ENCODE results near the gene KRT37. TPM values are rescaled to one million over a fixed set of nuclear protein-coding genes. Genes with fewer than 3 reads are reported as not detected.
"Not testable (repeated sequence)": the region's sequence is repeated elsewhere in the genome, so short reads cannot be mapped to it uniquely, and the experiment has no call there.

The KRT37 gene
- total RNA-seq, 1 experiment from 2014 or later, result 3.2 TPM

- Histone ChIP-seq H3K4me2 (ENCODE audit: low read length) (no peak overlapping the region), H3K79me2 (ENCODE audit: low read length) (no peaks in the 10 kb centered on the region), H3K4me3 (ENCODE audit: low read length) (no peak overlapping the region), H3F3A (ENCODE audit: low read length, unreplicated experiment) (no peaks in the 10 kb centered on the region), H3K4me1 (ENCODE audit: insufficient read depth, low read length) (0 out of 2 replicates have a peak, but pooled peaks cover 4% of the 10 kb centered on the region), H3K9ac (ENCODE audit: low read length) (no peak overlapping the region), H2AFZ (ENCODE audit: low read length) (no peak overlapping the region), H3K9me2 (replicated peaks; ENCODE audit: low read length) (no peaks in the 10 kb centered on the region), H3K27me3 (ENCODE audit: low read length) (no peaks in the 10 kb centered on the region), H3K9me3 (ENCODE audit: low read length) (no peaks in the 10 kb centered on the region), H3K36me3 (ENCODE audit: low read depth, low read length) (no peaks in the 10 kb centered on the region), H4K20me1 (ENCODE audit: low read length) (no peaks in the 10 kb centered on the region), H3K27ac (ENCODE audit: low read length) (no peak overlapping the region)
- CTCF ChIA-PET, result no interaction called here
- TF ChIP-seq EZH2 (IDR thresholded peaks at IDR 0.05; ENCODE audit: low read length, unreplicated experiment) (no peak), CTCF (conservative IDR thresholded peaks at IDR 0.05; ENCODE audit: low read depth, low read length) (no peak), EZH2phosphoT487 (IDR thresholded peaks at IDR 0.05; ENCODE audit: borderline replicate concordance, low read length) (no peak)
- no peak for ATAC-seq
- POLR2A ChIA-PET (ENCODE audit: unreplicated experiment), result no interaction called here
- no peak for DNase-seq
- intact Hi-C loops (cut with micrococcal nuclease), result no loop called here
- BruUV-seq (replicated peaks), result no TSS peak
Observed at GRCh38 chr17:41428591-41429291, 4.4 kb upstream of the KRT37 start.

- BruUV-seq (replicated peaks); H2AFZ ChIP-seq (ENCODE audit: low read length); H3K9me2 ChIP-seq (replicated peaks; ENCODE audit: low read length); POLR2A ChIA-PET (ENCODE audit: unreplicated experiment); H3K4me2 ChIP-seq (ENCODE audit: low read length); H3K9ac ChIP-seq (ENCODE audit: low read length); CTCF ChIA-PET; H4K20me1 ChIP-seq (ENCODE audit: low read length); intact Hi-C loops (cut with micrococcal nuclease); H3K4me3 ChIP-seq (ENCODE audit: low read length); H3K79me2 ChIP-seq (ENCODE audit: low read length); H3K27ac ChIP-seq (ENCODE audit: low read length); H3K9me3 ChIP-seq (ENCODE audit: low read length); H3K27me3 ChIP-seq (ENCODE audit: low read length); ATAC-seq; DNase-seq; H3F3A ChIP-seq (ENCODE audit: low read length, unreplicated experiment); H3K36me3 ChIP-seq (ENCODE audit: low read depth, low read length): not testable (repeated sequence)
- peaks cover 42% of the 10 kb centered on the region for H3K4me1 ChIP-seq (ENCODE audit: insufficient read depth, low read length)
Observed at GRCh38 chr17:41422586-41422985, 1.8 kb downstream of the KRT37 start.

GRCh38 chr17:41421617-41422016 lies 2.8 kb downstream of the KRT37 start:
- intact Hi-C loops (cut with micrococcal nuclease), result no loop called here
- no peak for DNase-seq
- peaks cover 50% of the 10 kb centered on the region for H3K4me1 ChIP-seq (ENCODE audit: insufficient read depth, low read length)
- peak overlapping the region; percentile 40 for H3K27ac ChIP-seq (ENCODE audit: low read length)
- POLR2A ChIA-PET (ENCODE audit: unreplicated experiment), result no interaction called here
- no peak overlapping the region for H3K4me3 ChIP-seq (ENCODE audit: low read length)
- H3K27me3 ChIP-seq (ENCODE audit: low read length), result no peaks in the 10 kb centered on the region
- no peaks in the 10 kb centered on the region for H3F3A ChIP-seq (ENCODE audit: low read length, unreplicated experiment)
- no peak for ATAC-seq
- H3K36me3 ChIP-seq (ENCODE audit: low read depth, low read length), result no peaks in the 10 kb centered on the region
- TF ChIP-seq EZH2 (IDR thresholded peaks at IDR 0.05; ENCODE audit: low read length, unreplicated experiment), result no peak
- TF ChIP-seq CTCF (conservative IDR thresholded peaks at IDR 0.05; ENCODE audit: low read depth, low read length), result no peak
- TF ChIP-seq EZH2phosphoT487 (IDR thresholded peaks at IDR 0.05; ENCODE audit: borderline replicate concordance, low read length), result no peak
- no peak overlapping the region for H3K4me2 ChIP-seq (ENCODE audit: low read length)
- no peak overlapping the region for H2AFZ ChIP-seq (ENCODE audit: low read length)
- H3K9me2 ChIP-seq (replicated peaks; ENCODE audit: low read length), result no peaks in the 10 kb centered on the region
- H3K9ac ChIP-seq (ENCODE audit: low read length), result no peak overlapping the region
- CTCF ChIA-PET, result no interaction called here
- no peaks in the 10 kb centered on the region for H4K20me1 ChIP-seq (ENCODE audit: low read length)
- no peaks in the 10 kb centered on the region for H3K79me2 ChIP-seq (ENCODE audit: low read length)
- BruUV-seq (replicated peaks), result no TSS peak
- H3K9me3 ChIP-seq (ENCODE audit: low read length), result no peaks in the 10 kb centered on the region

Measured in PC-3 (cell line).